Activated naive CD8-positive, alpha-beta T cell (primary cell): ENCODE measurements around the gene SIRT6.
"Not testable (repeated sequence)": the region's sequence is repeated elsewhere in the genome, so short reads cannot be mapped to it uniquely, and the experiment has no call there.

Experiments used
- H3K27ac Mint-ChIP-seq: one replicate; pipeline ENCODE4 v1.8.0; 2021; ENCODE audit warnings: mixed read lengths
- H3K27me3 Mint-ChIP-seq: one replicate; pipeline ENCODE4 v1.8.0; 2021; ENCODE audit warnings: mixed read lengths
- H3K36me3 Mint-ChIP-seq: one replicate; pipeline ENCODE4 v1.8.0; 2021; ENCODE audit warnings: mixed read lengths
- H3K4me1 Mint-ChIP-seq: one replicate; pipeline ENCODE4 v1.8.0; 2021; ENCODE audit warnings: low read depth, mixed read lengths
- H3K4me3 Mint-ChIP-seq: one replicate; pipeline ENCODE4 v1.8.0; 2021; ENCODE audit warnings: mild to moderate bottlenecking, mixed read lengths
- H3K9me3 Mint-ChIP-seq: one replicate; pipeline ENCODE4 v1.8.0; 2021; ENCODE audit warnings: low read depth, mixed read lengths

Gene SIRT6

GRCh38 chr19:4138445-4138844, 43.9 kb downstream of the SIRT6 start:
- H3K9me3 Mint-ChIP-seq, result no peaks in the 10 kb centered on the region
- H3K27ac Mint-ChIP-seq, result no peak overlapping the region
- H3K4me1 Mint-ChIP-seq, result peaks cover 12% of the 10 kb centered on the region
- no peak overlapping the region for H3K4me3 Mint-ChIP-seq
- no peaks in the 10 kb centered on the region for H3K36me3 Mint-ChIP-seq
- H3K27me3 Mint-ChIP-seq, result no peaks in the 10 kb centered on the region

- Mint-ChIP-seq H3K9me3 (no peaks in the 10 kb centered on the region), H3K27me3 (no peaks in the 10 kb centered on the region), H3K4me1 (peaks cover 12% of the 10 kb centered on the region), H3K27ac (no peak overlapping the region), H3K4me3 (no peak overlapping the region), H3K36me3 (no peaks in the 10 kb centered on the region)
Observed at GRCh38 chr19:4136680-4137088, 45.7 kb downstream of the SIRT6 start.

GRCh38 chr19:4135386-4135785, 47.0 kb downstream of the SIRT6 start:
- H3K27me3 Mint-ChIP-seq, H3K4me3 Mint-ChIP-seq, H3K36me3 Mint-ChIP-seq, H3K9me3 Mint-ChIP-seq, H3K27ac Mint-ChIP-seq: not testable (repeated sequence)
- peaks cover 10% of the 10 kb centered on the region for H3K4me1 Mint-ChIP-seq

DNA sequence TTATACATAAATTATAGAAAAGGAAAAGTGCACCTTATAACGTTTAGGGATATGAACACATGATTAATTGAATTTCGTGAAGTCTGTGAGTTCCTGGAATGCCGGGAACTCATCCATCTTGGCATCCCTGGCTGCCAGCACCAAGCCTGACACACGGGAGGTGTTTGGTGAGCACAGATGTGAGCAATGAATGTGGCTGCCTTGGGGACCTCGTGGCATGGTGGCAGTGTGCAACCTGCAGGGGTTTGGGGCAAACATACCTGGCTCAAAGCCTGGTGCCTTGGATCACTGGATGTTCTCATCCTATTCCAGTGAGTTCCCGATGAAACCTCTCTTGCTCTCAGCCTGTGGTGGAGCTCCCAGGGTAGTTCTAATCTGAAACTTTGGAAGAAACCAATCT, 48.0 kb downstream of the SIRT6 start:
- Mint-ChIP-seq H3K27ac (no peak overlapping the region), H3K4me1 (peaks cover under 1% of the 10 kb centered on the region), H3K4me3 (no peak overlapping the region), H3K9me3 (no peaks in the 10 kb centered on the region), H3K27me3 (no peaks in the 10 kb centered on the region), H3K36me3 (no peaks in the 10 kb centered on the region)

- no peaks in the 10 kb centered on the region for H3K9me3 Mint-ChIP-seq
- H3K36me3 Mint-ChIP-seq, result no peaks in the 10 kb centered on the region
- no peaks in the 10 kb centered on the region for H3K27me3 Mint-ChIP-seq
- H3K27ac Mint-ChIP-seq, result no peak overlapping the region
- no peak overlapping the region for H3K4me3 Mint-ChIP-seq
- no peaks in the 10 kb centered on the region for H3K4me1 Mint-ChIP-seq
Observed at GRCh38 chr19:4130744-4131438, 51.5 kb downstream of the SIRT6 start.

GRCh38 chr19:4129050-4129449, 53.3 kb downstream of the SIRT6 start:
- not testable (repeated sequence) for H3K36me3 Mint-ChIP-seq, H3K4me3 Mint-ChIP-seq, H3K4me1 Mint-ChIP-seq, H3K27ac Mint-ChIP-seq, H3K27me3 Mint-ChIP-seq, H3K9me3 Mint-ChIP-seq

GRCh38 chr19:4127322-4127721, 55.0 kb downstream of the SIRT6 start:
- not testable (repeated sequence) for H3K27me3 Mint-ChIP-seq, H3K36me3 Mint-ChIP-seq, H3K9me3 Mint-ChIP-seq, H3K4me3 Mint-ChIP-seq, H3K27ac Mint-ChIP-seq
- H3K4me1 Mint-ChIP-seq, result peaks cover 15% of the 10 kb centered on the region

DNA sequence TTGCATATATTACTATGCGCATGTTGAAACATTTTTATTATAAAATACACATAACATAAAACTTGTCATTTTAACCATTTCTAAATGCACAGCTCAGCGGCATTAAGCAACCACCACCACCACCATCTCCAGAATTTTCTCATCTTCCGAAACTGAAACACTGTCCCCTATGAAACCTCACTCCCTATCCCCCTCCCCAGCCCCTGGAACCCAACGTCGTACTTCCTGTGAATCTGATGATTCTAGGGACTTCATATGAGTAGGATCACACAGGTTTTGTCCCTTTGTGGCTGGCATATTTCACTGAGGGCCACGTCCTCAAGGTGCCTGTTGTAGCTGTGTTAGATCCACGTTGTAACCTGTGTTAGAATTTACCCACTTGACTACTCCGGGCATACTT, 57.7 kb downstream of the SIRT6 start:
- no peaks in the 10 kb centered on the region for H3K27me3 Mint-ChIP-seq
- peak overlapping the region; percentile 82 for H3K4me3 Mint-ChIP-seq
- H3K27ac Mint-ChIP-seq, result peak overlapping the region; percentile 80
- H3K4me1 Mint-ChIP-seq, result peaks cover 18% of the 10 kb centered on the region
- no peaks in the 10 kb centered on the region for H3K36me3 Mint-ChIP-seq
- no peaks in the 10 kb centered on the region for H3K9me3 Mint-ChIP-seq
